HCT116 (cell line): ENCODE data around the gene AATF.

ENCODE experiments used
- ELF1 ChIP-seq: IDR thresholded peaks from 2 replicates; pipeline ENCODE4 v1.6.1; 2012; ENCODE audit warnings: low read depth, borderline replicate concordance
- EZH2 ChIP-seq: fragments of 200-600 bp; sonication (generic); IDR thresholded peaks from 2 replicates; pipeline ENCODE4 v1.6.1; 2017; ENCODE audit warnings: antibody characterized with exemption, mixed run types
- EZH2phosphoT487 ChIP-seq: fragments of 200-600 bp; IDR thresholded peaks from 2 replicates; pipeline ENCODE4 v1.6.1; 2018; ENCODE audit warnings: antibody characterized with exemption, borderline replicate concordance
- RAD21 ChIP-seq: IDR thresholded peaks from 2 replicates; pipeline ENCODE4 v1.6.1; 2012; ENCODE audit warnings: low read depth, mild to moderate bottlenecking
- TCF7L2 ChIP-seq: IDR thresholded peaks from 2 replicates; pipeline ENCODE4 v1.7.0; 2011; ENCODE audit warnings: borderline replicate concordance, inconsistent platforms; ENCODE audit not compliant: insufficient read depth, insufficient read length; ENCODE audit errors: extremely low read depth
- ZFX ChIP-seq: fragments of 450-650 bp; IDR thresholded peaks from 2 replicates; pipeline ENCODE4 v1.6.1; 2017
- TF ChIP-seq, protein P1 (sequence below), 3 experiments: fragments of 200-600 bp in 1 of 3; sonication (generic) in 1 of 3; IDR thresholded peaks in 2 of 3; conservative IDR thresholded peaks in 1 of 3; 2 replicates each; pipeline ENCODE4 v1.5.1; 2012 to 2017; ENCODE audit warnings: low read depth in 2 of 3, low read length in 2 of 3, antibody characterized with exemption in 1 of 3, borderline replicate concordance in 1 of 3, control low read depth in 1 of 3, mild to moderate bottlenecking in 1 of 3, mixed read lengths in 1 of 3, mixed run types in 1 of 3, moderate library complexity in 1 of 3; ENCODE audit not compliant: insufficient read depth in 1 of 3

DNA sequence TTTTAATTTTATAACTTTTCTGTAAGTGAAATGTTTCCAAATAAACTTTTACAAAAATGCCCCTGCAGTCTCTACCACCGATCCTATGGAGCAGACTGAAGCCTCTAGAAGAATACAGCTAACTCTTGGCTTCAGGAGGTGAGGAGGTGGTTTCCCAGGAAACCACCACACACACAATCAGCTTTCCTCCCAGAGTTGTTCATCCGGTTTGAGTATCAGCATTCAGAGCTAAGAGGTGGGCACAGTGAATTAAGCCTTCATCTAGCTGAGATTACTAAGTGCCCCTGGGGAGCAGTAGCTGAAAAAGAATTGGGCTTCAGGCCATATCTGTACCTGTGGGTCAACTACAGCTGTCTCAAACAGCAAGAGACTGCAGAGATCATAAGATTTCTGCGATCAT lies 139.7 kb downstream of the AATF start:
- no peak for TF ChIP-seq EZH2phosphoT487
- no peak for TF ChIP-seq EZH2
- TF ChIP-seq, protein P1, sequence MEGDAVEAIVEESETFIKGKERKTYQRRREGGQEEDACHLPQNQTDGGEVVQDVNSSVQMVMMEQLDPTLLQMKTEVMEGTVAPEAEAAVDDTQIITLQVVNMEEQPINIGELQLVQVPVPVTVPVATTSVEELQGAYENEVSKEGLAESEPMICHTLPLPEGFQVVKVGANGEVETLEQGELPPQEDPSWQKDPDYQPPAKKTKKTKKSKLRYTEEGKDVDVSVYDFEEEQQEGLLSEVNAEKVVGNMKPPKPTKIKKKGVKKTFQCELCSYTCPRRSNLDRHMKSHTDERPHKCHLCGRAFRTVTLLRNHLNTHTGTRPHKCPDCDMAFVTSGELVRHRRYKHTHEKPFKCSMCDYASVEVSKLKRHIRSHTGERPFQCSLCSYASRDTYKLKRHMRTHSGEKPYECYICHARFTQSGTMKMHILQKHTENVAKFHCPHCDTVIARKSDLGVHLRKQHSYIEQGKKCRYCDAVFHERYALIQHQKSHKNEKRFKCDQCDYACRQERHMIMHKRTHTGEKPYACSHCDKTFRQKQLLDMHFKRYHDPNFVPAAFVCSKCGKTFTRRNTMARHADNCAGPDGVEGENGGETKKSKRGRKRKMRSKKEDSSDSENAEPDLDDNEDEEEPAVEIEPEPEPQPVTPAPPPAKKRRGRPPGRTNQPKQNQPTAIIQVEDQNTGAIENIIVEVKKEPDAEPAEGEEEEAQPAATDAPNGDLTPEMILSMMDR (IDR thresholded peaks at IDR 0.05 in 2 of 3, conservative IDR thresholded peaks at IDR 0.05 in 1 of 3; ENCODE audit: borderline replicate concordance in 1 of 3, insufficient read depth in 1 of 3, low read depth in 2 of 3, low read length in 2 of 3): no peak
- TF ChIP-seq TCF7L2: no peak
- TF ChIP-seq ELF1: no peak
- TF ChIP-seq ZFX: no peak
- no peak for TF ChIP-seq RAD21
